ENCODE results near the gene GRAMD1A.

Gene GRAMD1A

GRCh38 chr19:35074426-35075201 is 74.5 kb downstream of the GRAMD1A start:
- TF ChIP-seq EZH2phosphoT487 (IDR thresholded peaks at IDR 0.05; ENCODE audit: borderline replicate concordance) (no peak), CTCF (conservative IDR thresholded peaks at IDR 0.05; ENCODE audit: low read length) (no peak)
- no peaks in the 10 kb centered on the region for H3K27me3 ChIP-seq (ENCODE audit: insufficient read depth, low read length, poor library complexity, severe bottlenecking)
- H3K4me1 ChIP-seq (ENCODE audit: insufficient read depth, low read length, poor library complexity, severe bottlenecking): no peaks in the 10 kb centered on the region
- no peak overlapping the region for H3K4me2 ChIP-seq (ENCODE audit: low read depth, low read length, poor library complexity, severe bottlenecking)
- H3K36me3 ChIP-seq (ENCODE audit: insufficient read depth, low read length): no peaks in the 10 kb centered on the region
- no peak overlapping the region for H3K4me3 ChIP-seq (ENCODE audit: low read length, poor library complexity, severe bottlenecking)
- no peaks in the 10 kb centered on the region for H3K9me2 ChIP-seq (replicated peaks; ENCODE audit: low read depth, low read length)
- H3K79me2 ChIP-seq (ENCODE audit: insufficient read depth, low read length): no peaks in the 10 kb centered on the region
- H3F3A ChIP-seq (ENCODE audit: low read depth): no peaks in the 10 kb centered on the region
- no peaks in the 10 kb centered on the region for H4K20me1 ChIP-seq (ENCODE audit: insufficient read depth, low read length, poor library complexity, severe bottlenecking)
- no peak overlapping the region for H3K9ac ChIP-seq (ENCODE audit: low read depth, low read length, poor library complexity, severe bottlenecking)
- H3K9me3 ChIP-seq (ENCODE audit: insufficient read depth, low read depth, low read length): no peaks in the 10 kb centered on the region
- H2AFZ ChIP-seq (ENCODE audit: low read length): no peak overlapping the region

DNA sequence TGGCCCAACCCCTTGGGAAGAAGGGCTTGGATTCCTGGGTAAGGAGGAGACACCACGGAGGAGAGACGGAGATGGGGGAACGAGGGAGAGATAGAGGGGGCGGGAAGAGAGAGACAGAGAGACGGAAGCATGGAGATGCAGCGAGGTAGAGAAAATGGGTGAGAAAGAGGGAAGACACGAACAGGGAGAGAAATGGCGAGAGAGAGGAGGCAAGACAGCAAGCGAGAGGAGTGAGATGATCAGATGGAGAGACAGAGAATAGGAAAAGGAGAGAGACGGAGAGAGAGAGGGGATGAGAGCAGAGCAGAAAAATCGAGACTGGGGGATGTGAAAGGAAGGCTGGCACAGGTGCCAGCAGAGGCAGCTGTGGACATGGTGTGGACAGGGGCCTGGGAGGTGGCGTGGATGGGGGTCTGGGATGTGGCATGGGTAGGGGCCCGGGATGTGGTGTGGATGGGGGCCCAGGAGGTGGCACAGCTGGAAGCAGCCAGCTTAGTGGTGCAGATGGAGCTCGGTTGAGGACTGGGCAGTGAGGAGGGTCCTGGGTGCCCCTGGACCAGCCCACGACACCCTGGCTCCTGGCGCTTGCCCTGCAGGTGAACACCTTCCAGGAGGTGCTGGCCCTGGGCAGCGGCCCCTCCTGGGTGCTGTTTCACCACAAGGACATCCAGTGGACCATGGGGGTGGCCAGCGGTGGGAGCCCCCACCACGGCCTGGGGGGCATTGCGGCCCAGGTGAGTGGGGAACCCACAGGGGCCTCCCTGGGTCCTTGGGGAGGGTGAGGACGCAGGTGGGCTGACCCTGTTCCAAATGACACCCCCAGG is 75.3 kb downstream of the GRAMD1A start:
- Histone ChIP-seq H3K4me1 (ENCODE audit: insufficient read depth, low read length, poor library complexity, severe bottlenecking) (no peaks in the 10 kb centered on the region), H3F3A (ENCODE audit: low read depth) (no peaks in the 10 kb centered on the region), H3K9me2 (replicated peaks; ENCODE audit: low read depth, low read length) (no peaks in the 10 kb centered on the region), H3K36me3 (ENCODE audit: insufficient read depth, low read length) (no peaks in the 10 kb centered on the region), H4K20me1 (ENCODE audit: insufficient read depth, low read length, poor library complexity, severe bottlenecking) (no peaks in the 10 kb centered on the region), H2AFZ (ENCODE audit: low read length) (no peak overlapping the region), H3K9ac (ENCODE audit: low read depth, low read length, poor library complexity, severe bottlenecking) (no peak overlapping the region), H3K4me3 (ENCODE audit: low read length, poor library complexity, severe bottlenecking) (no peak overlapping the region), H3K79me2 (ENCODE audit: insufficient read depth, low read length) (no peaks in the 10 kb centered on the region), H3K27me3 (ENCODE audit: insufficient read depth, low read length, poor library complexity, severe bottlenecking) (no peaks in the 10 kb centered on the region), H3K9me3 (ENCODE audit: insufficient read depth, low read depth, low read length) (no peaks in the 10 kb centered on the region), H3K4me2 (ENCODE audit: low read depth, low read length, poor library complexity, severe bottlenecking) (no peak overlapping the region)
- TF ChIP-seq EZH2phosphoT487 (IDR thresholded peaks at IDR 0.05; ENCODE audit: borderline replicate concordance): no peak
- TF ChIP-seq CTCF (conservative IDR thresholded peaks at IDR 0.05; ENCODE audit: low read length): no peak

- H3K4me1 ChIP-seq (ENCODE audit: insufficient read depth, low read length, poor library complexity, severe bottlenecking): no peaks in the 10 kb centered on the region
- H3K4me3 ChIP-seq (ENCODE audit: low read length, poor library complexity, severe bottlenecking): no peak overlapping the region
- no peaks in the 10 kb centered on the region for H3K27me3 ChIP-seq (ENCODE audit: insufficient read depth, low read length, poor library complexity, severe bottlenecking)
- H3K4me2 ChIP-seq (ENCODE audit: low read depth, low read length, poor library complexity, severe bottlenecking): no peak overlapping the region
- no peaks in the 10 kb centered on the region for H4K20me1 ChIP-seq (ENCODE audit: insufficient read depth, low read length, poor library complexity, severe bottlenecking)
- no peak overlapping the region for H3K9ac ChIP-seq (ENCODE audit: low read depth, low read length, poor library complexity, severe bottlenecking)
- H3K9me2 ChIP-seq (replicated peaks; ENCODE audit: low read depth, low read length): no peaks in the 10 kb centered on the region
- H3F3A ChIP-seq (ENCODE audit: low read depth): no peaks in the 10 kb centered on the region
- no peaks in the 10 kb centered on the region for H3K79me2 ChIP-seq (ENCODE audit: insufficient read depth, low read length)
- H2AFZ ChIP-seq (ENCODE audit: low read length): no peak overlapping the region
- H3K36me3 ChIP-seq (ENCODE audit: insufficient read depth, low read length): no peaks in the 10 kb centered on the region
- no peak for TF ChIP-seq CTCF (conservative IDR thresholded peaks at IDR 0.05; ENCODE audit: low read length)
- no peak for TF ChIP-seq EZH2phosphoT487 (IDR thresholded peaks at IDR 0.05; ENCODE audit: borderline replicate concordance)
- no peaks in the 10 kb centered on the region for H3K9me3 ChIP-seq (ENCODE audit: insufficient read depth, low read depth, low read length)
Observed at GRCh38 chr19:35076026-35076370, 75.9 kb downstream of the GRAMD1A start.
